ENCODE results near the gene KLHL34. TPM values are rescaled to one million over a fixed set of nuclear protein-coding genes. Genes with fewer than 3 reads are reported as not detected.

KLHL34 gene
- total RNA-seq, 1 donor from 2014 or later, result not detected

GRCh38 chrX:21700967-21701366 is 42.8 kb upstream of the KLHL34 start:
- Histone ChIP-seq H2AFZ (replicated peaks) (no peak overlapping the region), H3K36me3 (no peaks in the 10 kb centered on the region), H3K4me3 (no peak overlapping the region), H4K20me1 (ENCODE audit: low read depth) (no peaks in the 10 kb centered on the region), H3K4me2 (no peak overlapping the region), H3K9ac (no peak overlapping the region), H3K79me2 (ENCODE audit: low read depth) (no peaks in the 10 kb centered on the region), H3K9me3 (ENCODE audit: low read depth) (no peaks in the 10 kb centered on the region), H3K27ac (no peak overlapping the region), H3K4me1 (no peaks in the 10 kb centered on the region), H3K27me3 (no peaks in the 10 kb centered on the region), H3F3A (ENCODE audit: low read depth) (no peaks in the 10 kb centered on the region)
- H3K27ac Mint-ChIP-seq, result no peak overlapping the region
- H3K9me3 Mint-ChIP-seq, result no peaks in the 10 kb centered on the region
- H3K27me3 Mint-ChIP-seq (ENCODE audit: insufficient read depth, low read depth), result no peaks in the 10 kb centered on the region
- no peak overlapping the region for H3K4me3 Mint-ChIP-seq
- H3K36me3 Mint-ChIP-seq, result no peaks in the 10 kb centered on the region
- TF ChIP-seq EZH2phosphoT487 (IDR thresholded peaks at IDR 0.05) (no peak), EZH2 (IDR thresholded peaks at IDR 0.05) (no peak)
- TF ChIP-seq, protein P1, sequence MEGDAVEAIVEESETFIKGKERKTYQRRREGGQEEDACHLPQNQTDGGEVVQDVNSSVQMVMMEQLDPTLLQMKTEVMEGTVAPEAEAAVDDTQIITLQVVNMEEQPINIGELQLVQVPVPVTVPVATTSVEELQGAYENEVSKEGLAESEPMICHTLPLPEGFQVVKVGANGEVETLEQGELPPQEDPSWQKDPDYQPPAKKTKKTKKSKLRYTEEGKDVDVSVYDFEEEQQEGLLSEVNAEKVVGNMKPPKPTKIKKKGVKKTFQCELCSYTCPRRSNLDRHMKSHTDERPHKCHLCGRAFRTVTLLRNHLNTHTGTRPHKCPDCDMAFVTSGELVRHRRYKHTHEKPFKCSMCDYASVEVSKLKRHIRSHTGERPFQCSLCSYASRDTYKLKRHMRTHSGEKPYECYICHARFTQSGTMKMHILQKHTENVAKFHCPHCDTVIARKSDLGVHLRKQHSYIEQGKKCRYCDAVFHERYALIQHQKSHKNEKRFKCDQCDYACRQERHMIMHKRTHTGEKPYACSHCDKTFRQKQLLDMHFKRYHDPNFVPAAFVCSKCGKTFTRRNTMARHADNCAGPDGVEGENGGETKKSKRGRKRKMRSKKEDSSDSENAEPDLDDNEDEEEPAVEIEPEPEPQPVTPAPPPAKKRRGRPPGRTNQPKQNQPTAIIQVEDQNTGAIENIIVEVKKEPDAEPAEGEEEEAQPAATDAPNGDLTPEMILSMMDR (IDR thresholded peaks at IDR 0.05), result no peak
- DNase-seq (ENCODE audit: low spot score), result no peak
- H3K4me1 Mint-ChIP-seq, result peaks cover 3% of the 10 kb centered on the region

- H3F3A ChIP-seq (ENCODE audit: low read depth), result no peaks in the 10 kb centered on the region
- Mint-ChIP-seq H3K4me1 (peaks cover 3% of the 10 kb centered on the region), H3K9me3 (no peaks in the 10 kb centered on the region), H3K27ac (no peak overlapping the region), H3K27me3 (ENCODE audit: insufficient read depth, low read depth) (no peaks in the 10 kb centered on the region), H3K36me3 (no peaks in the 10 kb centered on the region), H3K4me3 (no peak overlapping the region)
- no peaks in the 10 kb centered on the region for H3K9me3 ChIP-seq (ENCODE audit: low read depth)
- no peaks in the 10 kb centered on the region for H3K27me3 ChIP-seq
- H3K79me2 ChIP-seq (ENCODE audit: low read depth), result no peaks in the 10 kb centered on the region
- H3K36me3 ChIP-seq, result no peaks in the 10 kb centered on the region
- H3K9ac ChIP-seq, result no peak overlapping the region
- H2AFZ ChIP-seq (replicated peaks), result no peak overlapping the region
- H3K27ac ChIP-seq, result no peak overlapping the region
- no peaks in the 10 kb centered on the region for H4K20me1 ChIP-seq (ENCODE audit: low read depth)
- DNase-seq (ENCODE audit: low spot score), result no peak
- H3K4me1 ChIP-seq, result no peaks in the 10 kb centered on the region
- H3K4me3 ChIP-seq, result no peak overlapping the region
- no peak overlapping the region for H3K4me2 ChIP-seq
- TF ChIP-seq, protein P1 (IDR thresholded peaks at IDR 0.05), result no peak
- TF ChIP-seq EZH2phosphoT487 (IDR thresholded peaks at IDR 0.05), result no peak
- TF ChIP-seq EZH2 (IDR thresholded peaks at IDR 0.05), result no peak
Measured at GRCh38 chrX:21700275-21700674, 42.1 kb upstream of the KLHL34 start.

DNA sequence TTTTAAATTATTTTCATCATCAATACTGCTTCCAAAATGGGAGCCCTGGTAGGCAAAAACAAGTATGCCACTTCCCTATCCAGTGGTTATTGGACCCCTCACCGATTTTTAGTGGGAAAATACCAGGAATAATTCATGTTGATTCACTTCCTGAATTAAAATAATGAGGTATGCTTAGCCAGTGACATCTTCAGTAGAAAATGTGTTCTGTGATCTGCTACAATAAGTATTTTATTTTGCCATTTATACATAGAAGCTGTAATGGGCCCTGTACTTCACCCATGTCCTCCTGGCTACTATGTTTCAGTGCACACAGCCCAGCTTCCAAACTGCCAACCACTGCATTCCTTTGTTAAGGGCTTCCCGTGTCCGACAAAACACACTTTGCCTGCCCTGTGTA is 41.0 kb upstream of the KLHL34 start:
- peaks cover 3% of the 10 kb centered on the region for H3K4me1 Mint-ChIP-seq
- Histone ChIP-seq H3K27ac (no peak overlapping the region), H4K20me1 (ENCODE audit: low read depth) (no peaks in the 10 kb centered on the region), H3F3A (ENCODE audit: low read depth) (no peaks in the 10 kb centered on the region), H2AFZ (replicated peaks) (no peak overlapping the region), H3K36me3 (no peaks in the 10 kb centered on the region), H3K79me2 (ENCODE audit: low read depth) (no peaks in the 10 kb centered on the region), H3K9ac (no peak overlapping the region), H3K9me3 (ENCODE audit: low read depth) (no peaks in the 10 kb centered on the region), H3K4me2 (no peak overlapping the region), H3K27me3 (no peaks in the 10 kb centered on the region), H3K4me3 (no peak overlapping the region), H3K4me1 (no peaks in the 10 kb centered on the region)
- no peaks in the 10 kb centered on the region for H3K27me3 Mint-ChIP-seq (ENCODE audit: insufficient read depth, low read depth)
- no peak overlapping the region for H3K27ac Mint-ChIP-seq
- no peak for DNase-seq (ENCODE audit: low spot score)
- TF ChIP-seq, protein P1 (IDR thresholded peaks at IDR 0.05), result no peak
- no peak for TF ChIP-seq EZH2 (IDR thresholded peaks at IDR 0.05)
- TF ChIP-seq EZH2phosphoT487 (IDR thresholded peaks at IDR 0.05), result no peak
- H3K9me3 Mint-ChIP-seq, result no peaks in the 10 kb centered on the region
- H3K36me3 Mint-ChIP-seq, result no peaks in the 10 kb centered on the region
- H3K4me3 Mint-ChIP-seq, result no peak overlapping the region

Data from neural progenitor cell (in vitro differentiated cells).